NT2/D1 (cell line): ENCODE data around the gene RNF141.
A peak's percentile ranks its signal among the peaks of the same experiment; 100 is the strongest.

Source experiments
- DNase-seq: peaks from one replicate; pipeline ENCODE4 v3.0.0-alpha.2; 2011; ENCODE audit warnings: low read depth, low spot score
- H3K27me3 ChIP-seq: 2 replicates; pipeline ENCODE4 v1.6.0; 2011; ENCODE audit warnings: mild to moderate bottlenecking; ENCODE audit not compliant: insufficient read length, insufficient read depth
- H3K36me3 ChIP-seq: 2 replicates; pipeline ENCODE4 v1.6.1; 2011; ENCODE audit warnings: mild to moderate bottlenecking, low read length, mixed read lengths; ENCODE audit not compliant: insufficient read depth, insufficient read length
- H3K4me1 ChIP-seq: 2 replicates; pipeline ENCODE4 v1.5.1; 2011; ENCODE audit not compliant: insufficient read depth, insufficient read length
- H3K4me3 ChIP-seq: 2 replicates; pipeline ENCODE4 v1.5.1; 2011; ENCODE audit warnings: low read depth; ENCODE audit not compliant: insufficient read length
- H3K9ac ChIP-seq: 2 replicates; pipeline ENCODE4 v1.6.0; 2011; ENCODE audit warnings: low read depth; ENCODE audit not compliant: insufficient read length
- H3K9me3 ChIP-seq: 2 replicates; pipeline ENCODE4 v1.5.1; 2011; ENCODE audit warnings: mild to moderate bottlenecking, low read length; ENCODE audit not compliant: insufficient read depth
- SUZ12 ChIP-seq: IDR thresholded peaks from 2 replicates; pipeline ENCODE4 v1.6.1; 2011; ENCODE audit not compliant: insufficient read length, insufficient read depth; ENCODE audit errors: extremely low read depth
- YY1 ChIP-seq: IDR thresholded peaks from 2 replicates; pipeline ENCODE4 v1.6.1; 2011; ENCODE audit not compliant: insufficient read length, insufficient read depth
- ZNF274 ChIP-seq: IDR thresholded peaks from 2 replicates; pipeline ENCODE4 v1.6.1; 2011; ENCODE audit warnings: mild to moderate bottlenecking, low read depth, low read length

RNF141 gene

GRCh38 chr11:10514202-10514601 lies 26.8 kb downstream of the RNF141 start:
- Histone ChIP-seq H3K36me3 (no peaks in the 10 kb centered on the region), H3K4me1 (peaks cover 3% of the 10 kb centered on the region), H3K9ac (no peak overlapping the region), H3K27me3 (no peaks in the 10 kb centered on the region), H3K4me3 (no peak overlapping the region), H3K9me3 (no peaks in the 10 kb centered on the region)
- no peak for TF ChIP-seq ZNF274
- TF ChIP-seq SUZ12, result no peak
- TF ChIP-seq YY1, result no peak
- DNase-seq, result no peak

- Histone ChIP-seq H3K9me3 (no peaks in the 10 kb centered on the region), H3K4me1 (peaks cover 3% of the 10 kb centered on the region), H3K27me3 (no peaks in the 10 kb centered on the region), H3K9ac (no peak overlapping the region), H3K4me3 (no peak overlapping the region), H3K36me3 (no peaks in the 10 kb centered on the region)
- DNase-seq, result peak; percentile 50
- no peak for TF ChIP-seq SUZ12
- no peak for TF ChIP-seq YY1
- TF ChIP-seq ZNF274, result no peak
Measured at GRCh38 chr11:10511181-10511621, 29.8 kb downstream of the RNF141 start.

GRCh38 chr11:10506008-10506370 lies 35.0 kb downstream of the RNF141 start:
- H3K36me3 ChIP-seq, result peaks cover 3% of the 10 kb centered on the region
- no peak overlapping the region for H3K9ac ChIP-seq
- no peaks in the 10 kb centered on the region for H3K27me3 ChIP-seq
- H3K4me3 ChIP-seq, result no peak overlapping the region
- peaks cover under 1% of the 10 kb centered on the region for H3K4me1 ChIP-seq
- H3K9me3 ChIP-seq, result no peaks in the 10 kb centered on the region
- TF ChIP-seq YY1 (no peak), ZNF274 (no peak), SUZ12 (no peak)
- no peak for DNase-seq

GRCh38 chr11:10505278-10506007 lies 35.5 kb downstream of the RNF141 start:
- Histone ChIP-seq H3K27me3 (no peaks in the 10 kb centered on the region), H3K4me3 (no peak overlapping the region), H3K9ac (no peak overlapping the region), H3K9me3 (no peaks in the 10 kb centered on the region), H3K36me3 (peaks cover 5% of the 10 kb centered on the region), H3K4me1 (peaks cover 5% of the 10 kb centered on the region)
- TF ChIP-seq ZNF274 (no peak), SUZ12 (no peak), YY1 (no peak)
- DNase-seq, result no peak

- no peaks in the 10 kb centered on the region for H3K27me3 ChIP-seq
- no peak overlapping the region for H3K9ac ChIP-seq
- no peak for DNase-seq
- H3K36me3 ChIP-seq, result peaks cover 9% of the 10 kb centered on the region
- TF ChIP-seq YY1 (no peak), SUZ12 (no peak), ZNF274 (no peak)
- H3K9me3 ChIP-seq, result no peaks in the 10 kb centered on the region
- H3K4me3 ChIP-seq, result no peak overlapping the region
- peaks cover 7% of the 10 kb centered on the region for H3K4me1 ChIP-seq
Measured at GRCh38 chr11:10504490-10504889, 36.5 kb downstream of the RNF141 start.

GRCh38 chr11:10503777-10504480 lies 37.1 kb downstream of the RNF141 start:
- H3K4me3 ChIP-seq, result no peak overlapping the region
- no peak overlapping the region for H3K9ac ChIP-seq
- H3K4me1 ChIP-seq, result peaks cover 7% of the 10 kb centered on the region
- no peak for DNase-seq
- TF ChIP-seq ZNF274, result no peak
- TF ChIP-seq SUZ12, result no peak
- TF ChIP-seq YY1, result no peak
- H3K36me3 ChIP-seq, result peaks cover 9% of the 10 kb centered on the region
- no peaks in the 10 kb centered on the region for H3K27me3 ChIP-seq
- H3K9me3 ChIP-seq, result no peaks in the 10 kb centered on the region

- no peaks in the 10 kb centered on the region for H3K27me3 ChIP-seq
- DNase-seq, result no peak
- peaks cover 10% of the 10 kb centered on the region for H3K4me1 ChIP-seq
- H3K9me3 ChIP-seq, result no peaks in the 10 kb centered on the region
- peaks cover 9% of the 10 kb centered on the region for H3K36me3 ChIP-seq
- no peak overlapping the region for H3K9ac ChIP-seq
- no peak overlapping the region for H3K4me3 ChIP-seq
- TF ChIP-seq ZNF274, result no peak
- no peak for TF ChIP-seq YY1
- TF ChIP-seq SUZ12, result no peak
Measured at GRCh38 chr11:10503221-10503620, 37.8 kb downstream of the RNF141 start.
